Pancreas (tissue), 10 donors: ENCODE measurements around the gene RFPL1. TPM values are rescaled to one million over a fixed set of nuclear protein-coding genes. Genes with fewer than 3 reads are reported as not detected.

ENCODE experiments used
- ATAC-seq, 4 donors: fragments of 200-7000 bp; cut with Tn5 transposase; one replicate each; pipeline versions ENCODE4 v1.8.0 to v1.9.1; 2020; ENCODE audit warnings: mild to moderate bottlenecking in 4 of 4, moderate library complexity in 4 of 4
- DNase-seq, 6 donors: peaks; one replicate each; pipeline ENCODE4 v3.0.0-alpha.2; 2020
- FAIRE-seq: peaks from 2 replicates; lab custom pipeline; 2012; peaks lifted over from hg19 to GRCh38; lab: Jason Lieb, UNC
- H3K27ac ChIP-seq, 4 donors: fragments of 200-600 bp; sonication (generic); 1 replicate in 3 of 4; 2 replicates in 1 of 4; pipeline versions ENCODE4 v1.5.0 to v1.8.0; 2020
- H3K27me3 ChIP-seq, 4 donors: fragments of 200-600 bp; one replicate each; pipeline ENCODE4 v1.8.0; 2021
- H3K36me3 ChIP-seq, 3 donors: fragments of 200-600 bp; sonication (generic) in 1 of 3; one replicate each; pipeline versions ENCODE4 v1.5.0 to v1.8.0; 2020 to 2021
- H3K4me1 ChIP-seq, 3 donors: fragments of 200-600 bp; one replicate each; pipeline ENCODE4 v1.8.0; 2021
- H3K4me3 ChIP-seq, 4 donors: fragments of 200-600 bp; sonication (generic) in 2 of 4; one replicate each; pipeline versions ENCODE4 v1.5.0 to v1.8.0; 2020 to 2021
- H3K9me3 ChIP-seq, 4 donors: fragments of 200-600 bp; one replicate each; pipeline ENCODE4 v1.8.0; 2021
- WGBS, 2 donors: extraction: QIAGEN DNeasy Blood & Tissue Kit; methylation state at CpG; one replicate each; pipeline ENCODE4 v1.1.7; 2013; 5-methylcytosine and 5-hydroxymethylcytosine counted together
- intact Hi-C, 3 donors: fragments of 100-400 bp; cut with DNase I; formaldehyde crosslinking; loops; one replicate each; pipeline versions ENCODE4 v1.11.1 to v1.14.2; 2022
- polyA plus RNA-seq, 2 donors: library from polyadenylated mRNA; stranded (reverse); fragments of 200-250 nt; gene quantifications; one replicate each; pipeline ENCODE4 v1.2.3, GENCODE V29; 2013
- total RNA-seq, 6 donors: library from RNA; stranded (reverse); fragmentation: NEBNext Ultra II Directional in 4 of 6; extraction: Animal tissue kit (Norgen Biotek cat#: 25700) in 4 of 6; gene quantifications; one replicate each; pipeline versions ENCODE4 v1.2.1 to v1.2.4, GENCODE V29; 2021 to 2023
- TF ChIP-seq, protein P1 (sequence below), 4 donors: fragments of 200-600 bp; sonication (generic) in 3 of 4; IDR thresholded peaks; one replicate each; pipeline versions ENCODE4 v1.5.0 to v1.8.0; 2021; ENCODE audit warnings: antibody characterized with exemption in 4 of 4
- donor health status: healthy with polysubstance abuse.
- donor health status: DM: no; HTN: no; CAD: no; lungs with moderate emphysema.
- donor health status: DM: no; HTN: no; CAD: no.
- donor health status: control.
- donor health status: control.
- donor health status: Bipolar disorder and iron deficiency.
- donor health status: DM: yes; HTN: yes; CAD: no.
- donor health status: DM: no; HTN: no; CAD: no.
- donor health status: DM: no; HTN: no; CAD: no.
- donor health status: DM: yes; HTN: yes; CAD: no.

RFPL1 gene
- total and polyA plus RNA-seq, 8 donors: 0.09 TPM; not detected in 7

DNA sequence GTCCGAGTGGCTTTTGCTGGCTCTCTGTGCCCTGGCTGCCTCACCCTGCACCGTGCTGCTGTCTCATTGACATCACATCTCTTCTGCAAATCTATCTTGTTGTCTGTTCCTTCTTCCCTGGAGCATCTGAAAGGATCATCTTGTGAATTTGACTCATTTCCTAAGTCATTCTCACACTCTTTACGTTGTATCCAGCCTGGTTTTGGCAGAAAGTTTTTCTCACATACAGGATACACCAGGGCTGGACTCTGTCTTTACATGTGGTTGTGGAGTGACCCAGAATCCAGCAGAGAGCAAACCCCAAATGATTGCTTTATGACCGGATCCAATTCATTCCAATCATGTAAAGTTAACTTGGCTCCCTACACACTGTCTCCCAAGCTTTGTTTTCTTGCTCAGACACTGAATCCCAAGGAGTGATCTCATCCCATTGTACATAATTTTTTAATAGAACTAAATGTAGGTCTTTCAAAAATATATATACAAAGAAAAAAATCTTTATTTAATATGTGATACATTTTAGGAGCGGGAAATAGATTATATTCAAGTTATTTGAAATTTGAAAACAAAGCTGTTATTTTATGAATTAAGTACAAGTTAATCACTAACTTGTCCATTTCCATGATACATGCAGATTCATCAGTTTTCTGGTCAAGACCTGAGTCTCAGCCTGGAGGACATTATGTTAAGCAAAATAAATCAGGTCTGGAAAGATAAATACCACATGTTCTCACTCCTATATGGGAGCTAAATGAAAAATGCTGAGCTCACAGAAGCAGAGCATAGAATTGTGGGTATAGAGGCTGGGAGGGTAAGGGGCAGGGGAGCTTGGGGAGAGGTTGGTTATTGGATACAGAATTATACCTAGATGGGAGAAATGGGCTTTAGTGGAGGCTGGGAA lies 2.9 kb upstream of the RFPL1 start:
- no peak for ATAC-seq
- Histone ChIP-seq H3K4me3 (no peak overlapping the region), H3K27me3 (no peaks in the 10 kb centered on the region), H3K36me3 (no peaks in the 10 kb centered on the region), H3K9me3 (no peaks in the 10 kb centered on the region), H3K4me1 (no peaks in the 10 kb centered on the region), H3K27ac (no peak overlapping the region)
- peak in 1 of 6 donors; percentile 12 for DNase-seq
- 65 to 69% methylated on average over 5 of the region's 5 CpGs for WGBS, 2 donors
- TF ChIP-seq, protein P1, sequence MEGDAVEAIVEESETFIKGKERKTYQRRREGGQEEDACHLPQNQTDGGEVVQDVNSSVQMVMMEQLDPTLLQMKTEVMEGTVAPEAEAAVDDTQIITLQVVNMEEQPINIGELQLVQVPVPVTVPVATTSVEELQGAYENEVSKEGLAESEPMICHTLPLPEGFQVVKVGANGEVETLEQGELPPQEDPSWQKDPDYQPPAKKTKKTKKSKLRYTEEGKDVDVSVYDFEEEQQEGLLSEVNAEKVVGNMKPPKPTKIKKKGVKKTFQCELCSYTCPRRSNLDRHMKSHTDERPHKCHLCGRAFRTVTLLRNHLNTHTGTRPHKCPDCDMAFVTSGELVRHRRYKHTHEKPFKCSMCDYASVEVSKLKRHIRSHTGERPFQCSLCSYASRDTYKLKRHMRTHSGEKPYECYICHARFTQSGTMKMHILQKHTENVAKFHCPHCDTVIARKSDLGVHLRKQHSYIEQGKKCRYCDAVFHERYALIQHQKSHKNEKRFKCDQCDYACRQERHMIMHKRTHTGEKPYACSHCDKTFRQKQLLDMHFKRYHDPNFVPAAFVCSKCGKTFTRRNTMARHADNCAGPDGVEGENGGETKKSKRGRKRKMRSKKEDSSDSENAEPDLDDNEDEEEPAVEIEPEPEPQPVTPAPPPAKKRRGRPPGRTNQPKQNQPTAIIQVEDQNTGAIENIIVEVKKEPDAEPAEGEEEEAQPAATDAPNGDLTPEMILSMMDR (IDR thresholded peaks at IDR 0.05): no peak
- intact Hi-C loops: no loop called here
- FAIRE-seq: no peak

DNA sequence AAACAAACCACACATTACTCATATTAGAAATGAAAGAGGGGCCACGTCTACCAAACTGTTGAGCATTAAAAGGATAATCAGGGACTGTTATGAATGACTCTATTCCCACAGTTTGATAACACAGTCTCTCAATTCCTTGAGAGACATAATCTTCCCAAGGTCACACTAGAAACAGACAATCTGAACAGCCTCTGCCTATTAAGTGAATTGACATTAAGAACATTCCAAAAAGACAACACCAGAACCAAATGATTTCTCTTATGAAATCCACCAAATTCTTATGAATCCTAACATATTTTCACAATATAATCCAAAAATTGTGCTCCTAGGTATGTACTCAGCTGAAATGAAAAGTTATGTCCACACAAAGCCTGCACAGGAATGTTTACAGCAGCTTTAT lies 4.6 kb downstream of the RFPL1 start:
- Histone ChIP-seq H3K4me3 (no peak overlapping the region), H3K27me3 (no peaks in the 10 kb centered on the region), H3K4me1 (no peaks in the 10 kb centered on the region), H3K27ac (no peak overlapping the region), H3K36me3 (no peaks in the 10 kb centered on the region), H3K9me3 (no peaks in the 10 kb centered on the region)
- no peak for ATAC-seq
- DNase-seq: no peak
- TF ChIP-seq, protein P1 (IDR thresholded peaks at IDR 0.05): no peak
- 7 to 17% methylated on average over 1 of the region's 1 CpG for WGBS, 2 donors
- FAIRE-seq: no peak
- intact Hi-C loops: no loop called here

DNA sequence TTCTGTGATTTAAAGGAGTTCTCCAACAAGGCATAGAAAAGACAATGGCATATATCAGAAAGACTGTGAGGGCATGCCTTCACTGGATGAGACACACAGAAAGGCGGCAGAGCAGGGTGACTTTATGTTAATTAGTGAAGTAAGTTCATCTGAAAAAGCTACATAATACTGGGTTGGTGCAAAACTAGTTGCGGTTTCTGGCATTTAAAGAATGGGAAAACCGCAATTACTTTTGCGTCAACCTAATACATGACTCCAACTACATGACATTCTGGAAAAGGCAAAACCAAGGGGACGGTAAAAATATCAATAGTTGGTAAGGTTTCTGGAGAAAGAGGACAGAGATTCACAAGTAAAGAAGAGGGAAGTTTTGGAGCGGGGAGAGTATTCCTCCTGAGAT lies 5.1 kb downstream of the RFPL1 start:
- TF ChIP-seq, protein P1 (IDR thresholded peaks at IDR 0.05): no peak
- intact Hi-C loops: no loop called here
- Histone ChIP-seq H3K4me1 (no peaks in the 10 kb centered on the region), H3K9me3 (no peaks in the 10 kb centered on the region), H3K36me3 (no peaks in the 10 kb centered on the region), H3K27me3 (no peaks in the 10 kb centered on the region), H3K27ac (no peak overlapping the region), H3K4me3 (no peak overlapping the region)
- 46 to 60% methylated on average over 6 of the region's 6 CpGs for WGBS, 2 donors
- FAIRE-seq (no peak), DNase-seq (peak in 1 of 6 donors; percentile 1), ATAC-seq (no peak)

DNA sequence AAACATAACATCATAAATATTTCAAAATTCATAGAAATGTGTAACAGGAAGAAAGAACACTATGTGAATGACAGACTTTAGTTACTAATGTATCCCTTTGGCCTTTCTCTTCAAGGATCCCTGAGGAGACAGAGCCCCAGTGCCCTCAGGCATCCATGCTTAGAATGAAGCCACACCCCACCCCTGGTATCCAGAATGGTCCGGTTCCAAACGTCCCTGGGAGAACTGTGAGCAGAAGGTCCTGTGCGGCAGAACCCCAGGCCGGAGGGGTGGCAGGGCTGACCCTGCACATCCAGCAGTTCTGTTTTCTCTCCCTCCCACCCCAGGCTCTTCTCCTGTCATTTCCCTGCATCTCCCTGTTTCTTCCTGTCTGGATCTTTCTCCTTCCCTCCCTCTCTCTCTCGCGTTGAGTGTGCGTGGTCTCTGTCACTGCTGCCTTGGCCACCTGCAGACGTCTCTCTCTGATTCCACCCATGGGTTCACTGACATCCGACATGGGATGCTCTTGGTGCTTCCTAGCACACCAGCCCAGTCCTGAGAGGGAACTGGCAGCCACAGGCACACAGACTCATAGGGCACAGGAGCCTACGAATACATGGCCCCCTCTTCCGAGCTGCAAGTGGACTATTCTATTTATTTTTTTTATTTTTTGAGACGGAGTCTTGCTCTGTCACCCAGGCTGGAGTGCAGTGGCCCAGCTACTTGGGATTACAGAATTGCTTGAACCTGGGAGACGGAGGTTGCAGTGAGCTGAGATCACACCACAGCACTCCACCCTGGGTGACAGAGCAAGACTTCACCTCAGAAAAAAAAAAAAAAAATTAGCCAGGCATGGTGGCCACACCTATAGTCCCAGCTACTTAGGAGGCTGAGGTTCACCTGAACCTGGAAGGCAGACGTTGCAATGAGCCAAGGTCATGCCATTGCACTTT lies 5.7 kb downstream of the RFPL1 start:
- intact Hi-C loops: no loop called here

More for the DNA sequence above, 5.7 kb downstream of the RFPL1 start:
- peak in 1 of 6 donors; percentile 14 for DNase-seq
- Histone ChIP-seq H3K4me1 (no peaks in the 10 kb centered on the region), H3K4me3 (no peak overlapping the region), H3K9me3 (no peaks in the 10 kb centered on the region), H3K27me3 (no peaks in the 10 kb centered on the region), H3K27ac (no peak overlapping the region), H3K36me3 (no peaks in the 10 kb centered on the region)
- no peak for FAIRE-seq
- TF ChIP-seq, protein P1 (IDR thresholded peaks at IDR 0.05): no peak
- ATAC-seq: no peak
- WGBS, 2 donors: 55% methylated on average over 14 of the region's 14 CpGs
